ENCODE results near the gene VIPR1.

The VIPR1 gene

DNA sequence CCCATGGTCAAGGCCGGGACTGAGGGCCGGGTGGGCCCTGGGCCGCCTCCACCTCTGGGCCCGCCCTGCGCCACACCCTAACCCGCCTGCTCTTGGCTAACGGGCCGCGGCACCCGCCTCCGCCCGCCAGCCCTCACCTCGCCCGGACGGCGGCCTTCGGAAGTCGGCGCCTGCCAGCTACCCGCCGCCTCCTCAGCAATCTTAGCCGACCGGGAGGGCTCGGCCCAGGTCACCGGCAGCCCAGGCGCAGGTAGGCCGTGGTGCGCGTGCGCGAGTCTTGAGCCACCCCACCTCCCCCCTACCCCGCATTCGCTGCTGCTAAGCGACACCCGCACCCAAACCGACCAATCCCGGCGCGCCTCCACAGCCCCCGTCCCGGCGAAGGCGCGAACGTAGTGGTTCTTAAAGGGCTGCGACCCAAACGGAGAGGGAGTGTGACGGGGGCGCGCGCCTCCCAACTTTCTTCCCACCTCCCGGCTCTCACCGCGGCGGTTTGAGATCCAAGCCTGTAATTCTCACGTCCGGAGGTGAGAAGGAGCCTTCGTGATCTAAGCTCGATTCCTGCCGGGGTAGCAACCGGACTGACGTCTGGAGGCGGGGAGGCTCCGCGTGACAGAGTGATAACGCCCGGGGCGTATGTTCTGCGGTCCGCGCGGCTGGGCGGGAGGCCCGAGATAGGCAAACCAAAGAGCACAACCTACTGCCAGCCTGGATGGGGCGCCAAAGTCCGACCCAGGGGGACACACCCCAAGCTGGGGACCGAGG is 79.4 kb downstream of the VIPR1 start, which contains the start of gene SEC22C:
TSS of gene SEC22C (minus strand) at position 259 of the 765 bp plus-strand sequence. CDS start 12,921 bp downstream, outside the sequence.
- DNase-seq = peak; percentile 92 to 94

DNA sequence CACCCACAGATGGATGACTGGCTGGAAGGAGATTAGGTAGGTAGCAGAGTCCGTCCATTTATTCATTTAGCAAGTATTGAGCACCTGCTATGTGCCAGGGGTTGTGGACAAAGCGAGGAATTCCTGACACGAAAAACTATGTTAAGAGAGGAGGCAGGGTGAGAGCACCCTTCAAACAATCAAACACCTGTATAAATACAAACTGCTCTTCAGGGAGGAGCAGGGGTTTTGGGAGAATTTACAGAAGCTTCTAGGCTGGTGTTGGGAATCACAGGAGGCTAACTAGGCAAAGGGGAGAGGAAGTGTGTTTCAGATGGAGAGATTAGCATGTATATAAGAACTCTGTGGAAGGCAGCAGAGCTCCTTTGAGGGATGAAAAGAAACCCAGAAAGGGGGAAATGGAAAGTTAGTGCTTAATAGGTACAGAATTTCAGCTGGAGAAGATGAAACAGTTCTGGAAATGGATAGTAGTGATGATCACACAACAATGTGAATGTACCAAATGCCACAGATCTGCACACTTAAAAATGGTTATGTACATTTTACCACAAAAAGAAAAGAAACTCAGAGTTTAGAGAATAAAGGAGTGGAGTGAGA is 80.1 kb downstream of the VIPR1 start:
- no peak for DNase-seq
